Measurements from ENCODE around the gene PRKCA.

PRKCA gene

DNA sequence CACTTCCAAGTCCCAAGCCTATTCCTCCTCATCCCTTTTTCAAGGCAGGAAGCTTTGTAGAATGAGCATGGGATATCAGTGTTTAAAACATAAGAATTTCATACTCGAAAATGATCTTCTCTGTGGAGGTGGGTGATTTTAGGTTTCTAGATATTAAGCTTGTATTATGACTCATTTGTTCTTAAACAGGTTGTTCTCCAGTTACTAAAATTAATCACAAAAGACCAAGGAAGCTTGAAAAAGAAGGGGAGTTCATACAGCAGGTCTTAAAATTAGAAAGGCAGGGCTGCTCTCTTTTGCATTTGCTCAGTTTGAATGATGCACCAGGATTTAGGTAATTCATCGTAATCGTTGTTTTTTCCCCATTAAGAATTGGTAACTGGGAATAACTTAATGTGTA is 208.7 kb downstream of the PRKCA start:
- H3K27ac ChIP-seq (ENCODE audit: poor library complexity, severe bottlenecking): peak overlapping the region; percentile 87
- no peak for ATAC-seq (ENCODE audit: low read depth)
- H3K4me1 ChIP-seq (ENCODE audit: insufficient read depth, poor library complexity, severe bottlenecking): peaks cover 44% of the 10 kb centered on the region

DNA sequence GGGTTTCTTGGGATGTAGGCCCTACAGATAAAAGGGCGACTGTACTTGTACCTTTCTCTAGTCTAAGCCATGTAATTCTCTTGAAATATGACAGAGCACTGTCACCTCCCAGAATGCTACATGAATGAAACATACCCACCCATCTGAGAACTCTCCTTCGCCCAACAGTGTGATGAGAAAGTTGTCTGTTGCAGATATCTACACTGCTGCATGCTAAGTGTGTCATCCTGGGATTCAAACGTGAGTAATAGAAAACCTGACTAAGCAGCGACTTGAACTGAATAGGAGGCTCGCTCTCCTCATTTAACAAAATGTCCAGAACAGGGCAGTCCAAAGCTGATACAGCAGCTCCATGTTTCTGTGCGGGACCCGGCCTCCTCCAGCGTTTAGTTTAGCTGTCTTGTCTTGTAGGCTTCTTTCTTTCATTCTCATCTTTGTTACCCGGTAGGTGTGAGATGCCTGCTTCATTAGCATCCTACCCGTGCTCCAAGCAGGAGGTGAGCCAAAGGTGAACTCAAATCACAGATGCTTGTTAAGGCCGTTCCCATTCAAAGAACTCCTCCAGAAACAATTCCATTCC is 211.9 kb downstream of the PRKCA start:
- DNase-seq (ENCODE audit: low spot score): no peak
- no peaks in the 10 kb centered on the region for H3K9me3 ChIP-seq (ENCODE audit: severe bottlenecking)
- ATAC-seq (ENCODE audit: low read depth): peak; percentile 50; the same call in 2 of the 3 replicates

More for the DNA sequence above, 208.7 kb downstream of the PRKCA start:
- DNase-seq (ENCODE audit: low spot score): no peak
- Histone ChIP-seq H3K9me3 (ENCODE audit: severe bottlenecking) (no peaks in the 10 kb centered on the region), H3K4me3 (ENCODE audit: severe bottlenecking) (no peak overlapping the region), H3K36me3 (ENCODE audit: low read depth) (no peaks in the 10 kb centered on the region), H3K27me3 (ENCODE audit: insufficient read depth, poor library complexity, severe bottlenecking) (no peaks in the 10 kb centered on the region)
- TF ChIP-seq, protein P1, sequence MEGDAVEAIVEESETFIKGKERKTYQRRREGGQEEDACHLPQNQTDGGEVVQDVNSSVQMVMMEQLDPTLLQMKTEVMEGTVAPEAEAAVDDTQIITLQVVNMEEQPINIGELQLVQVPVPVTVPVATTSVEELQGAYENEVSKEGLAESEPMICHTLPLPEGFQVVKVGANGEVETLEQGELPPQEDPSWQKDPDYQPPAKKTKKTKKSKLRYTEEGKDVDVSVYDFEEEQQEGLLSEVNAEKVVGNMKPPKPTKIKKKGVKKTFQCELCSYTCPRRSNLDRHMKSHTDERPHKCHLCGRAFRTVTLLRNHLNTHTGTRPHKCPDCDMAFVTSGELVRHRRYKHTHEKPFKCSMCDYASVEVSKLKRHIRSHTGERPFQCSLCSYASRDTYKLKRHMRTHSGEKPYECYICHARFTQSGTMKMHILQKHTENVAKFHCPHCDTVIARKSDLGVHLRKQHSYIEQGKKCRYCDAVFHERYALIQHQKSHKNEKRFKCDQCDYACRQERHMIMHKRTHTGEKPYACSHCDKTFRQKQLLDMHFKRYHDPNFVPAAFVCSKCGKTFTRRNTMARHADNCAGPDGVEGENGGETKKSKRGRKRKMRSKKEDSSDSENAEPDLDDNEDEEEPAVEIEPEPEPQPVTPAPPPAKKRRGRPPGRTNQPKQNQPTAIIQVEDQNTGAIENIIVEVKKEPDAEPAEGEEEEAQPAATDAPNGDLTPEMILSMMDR (IDR thresholded peaks at IDR 0.05; ENCODE audit: poor library complexity, severe bottlenecking): no peak

DNA sequence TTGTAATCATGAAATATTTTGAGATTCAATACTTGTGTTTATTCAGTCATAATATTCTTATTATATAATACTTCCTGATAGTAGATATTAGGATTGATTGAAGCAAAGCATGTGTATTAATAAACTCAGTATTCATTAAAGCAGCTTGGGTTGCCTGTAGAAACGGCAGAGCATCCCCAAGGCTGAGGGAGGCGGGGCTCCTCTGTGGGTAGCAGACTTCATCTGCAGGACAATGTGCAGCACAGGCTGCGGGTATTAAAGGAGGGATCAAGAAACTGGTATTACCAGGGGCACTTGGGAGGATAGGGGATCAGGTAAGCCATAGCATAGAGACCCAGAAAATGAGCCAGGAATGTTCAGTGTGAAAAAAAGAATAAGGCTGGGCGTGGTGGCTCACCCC is 213.6 kb downstream of the PRKCA start:
- TF ChIP-seq, protein P1 (IDR thresholded peaks at IDR 0.05; ENCODE audit: poor library complexity, severe bottlenecking): no peak
- no peak overlapping the region for H3K4me3 ChIP-seq (ENCODE audit: severe bottlenecking)
- no peak for DNase-seq (ENCODE audit: low spot score)
- H3K4me1 ChIP-seq (ENCODE audit: insufficient read depth, poor library complexity, severe bottlenecking): peaks cover 5% of the 10 kb centered on the region
- H3K27me3 ChIP-seq (ENCODE audit: insufficient read depth, poor library complexity, severe bottlenecking): no peaks in the 10 kb centered on the region
- no peak for ATAC-seq (ENCODE audit: low read depth)
- no peaks in the 10 kb centered on the region for H3K36me3 ChIP-seq (ENCODE audit: low read depth)
- no peak overlapping the region for H3K27ac ChIP-seq (ENCODE audit: poor library complexity, severe bottlenecking)
- H3K9me3 ChIP-seq (ENCODE audit: severe bottlenecking): no peaks in the 10 kb centered on the region

More for the DNA sequence above, 211.9 kb downstream of the PRKCA start:
- Histone ChIP-seq H3K36me3 (ENCODE audit: low read depth) (no peaks in the 10 kb centered on the region), H3K27me3 (ENCODE audit: insufficient read depth, poor library complexity, severe bottlenecking) (no peaks in the 10 kb centered on the region), H3K27ac (ENCODE audit: poor library complexity, severe bottlenecking) (no peak overlapping the region), H3K4me1 (ENCODE audit: insufficient read depth, poor library complexity, severe bottlenecking) (peaks cover 21% of the 10 kb centered on the region), H3K4me3 (ENCODE audit: severe bottlenecking) (no peak overlapping the region)
- TF ChIP-seq, protein P1 (IDR thresholded peaks at IDR 0.05; ENCODE audit: poor library complexity, severe bottlenecking): no peak

DNA sequence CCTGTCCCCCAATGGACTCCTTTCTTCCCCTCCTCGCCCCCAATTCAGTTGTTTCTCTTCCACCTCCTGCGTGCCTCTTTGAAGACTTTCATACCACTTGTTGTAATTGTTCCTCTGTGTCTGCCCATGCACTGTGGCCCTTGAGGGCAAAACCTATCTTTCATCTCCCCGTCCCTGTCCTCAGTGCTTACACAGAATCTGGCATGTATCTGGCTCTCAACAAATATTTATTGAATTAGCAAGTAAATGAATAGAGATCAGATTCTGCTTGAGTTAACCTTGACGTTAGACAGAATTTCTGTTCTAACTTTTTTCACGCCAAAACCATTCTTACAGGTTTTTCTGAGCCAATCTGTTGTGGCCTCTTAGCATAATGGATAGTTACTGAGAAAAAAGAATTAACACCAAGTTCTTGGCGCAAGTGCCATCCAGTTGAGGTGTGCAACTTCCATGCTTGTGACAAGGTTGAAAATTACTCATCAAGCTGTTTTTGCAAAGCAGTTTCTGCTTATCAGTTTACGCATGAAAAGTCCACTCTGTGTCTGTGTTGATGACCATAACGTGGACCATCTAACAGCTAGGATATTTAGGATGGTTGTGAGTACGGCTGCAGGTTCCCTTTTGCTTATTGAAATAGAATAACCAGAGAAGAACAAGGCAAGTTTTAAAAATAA is 215.1 kb downstream of the PRKCA start:
- Histone ChIP-seq H3K9me3 (ENCODE audit: severe bottlenecking) (no peaks in the 10 kb centered on the region), H3K4me1 (ENCODE audit: insufficient read depth, poor library complexity, severe bottlenecking) (peaks cover under 1% of the 10 kb centered on the region), H3K27ac (ENCODE audit: poor library complexity, severe bottlenecking) (no peak overlapping the region), H3K27me3 (ENCODE audit: insufficient read depth, poor library complexity, severe bottlenecking) (no peaks in the 10 kb centered on the region), H3K36me3 (ENCODE audit: low read depth) (no peaks in the 10 kb centered on the region), H3K4me3 (ENCODE audit: severe bottlenecking) (no peak overlapping the region)
- DNase-seq (ENCODE audit: low spot score) (no peak), ATAC-seq (ENCODE audit: low read depth) (no peak)
- TF ChIP-seq, protein P1 (IDR thresholded peaks at IDR 0.05; ENCODE audit: poor library complexity, severe bottlenecking): no peak

DNA sequence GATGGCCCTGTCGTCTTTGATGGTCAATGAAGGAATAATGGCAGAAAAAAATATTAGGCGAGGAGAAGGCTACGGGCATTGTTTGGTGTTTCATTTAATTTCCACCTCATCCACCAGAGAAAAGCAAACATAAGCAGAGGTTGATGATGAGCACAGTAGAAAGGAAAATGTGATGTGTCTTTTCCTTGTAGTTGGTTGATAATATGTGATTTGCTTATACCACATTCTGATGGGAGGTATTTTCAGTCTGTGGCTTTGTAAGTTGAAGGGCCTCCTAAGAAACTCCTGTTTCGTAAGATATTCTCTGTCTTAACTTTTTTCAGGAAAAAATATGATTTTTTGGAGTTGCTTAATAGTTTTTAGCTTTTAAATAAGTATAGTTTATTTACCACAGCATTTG is 215.7 kb downstream of the PRKCA start:
- ATAC-seq (ENCODE audit: low read depth): no peak
- peaks cover 7% of the 10 kb centered on the region for H3K4me1 ChIP-seq (ENCODE audit: insufficient read depth, poor library complexity, severe bottlenecking)
- no peaks in the 10 kb centered on the region for H3K9me3 ChIP-seq (ENCODE audit: severe bottlenecking)
- H3K4me3 ChIP-seq (ENCODE audit: severe bottlenecking): no peak overlapping the region
- TF ChIP-seq, protein P1 (IDR thresholded peaks at IDR 0.05; ENCODE audit: poor library complexity, severe bottlenecking): no peak
- no peaks in the 10 kb centered on the region for H3K36me3 ChIP-seq (ENCODE audit: low read depth)
- no peak for DNase-seq (ENCODE audit: low spot score)
- no peaks in the 10 kb centered on the region for H3K27me3 ChIP-seq (ENCODE audit: insufficient read depth, poor library complexity, severe bottlenecking)
- no peak overlapping the region for H3K27ac ChIP-seq (ENCODE audit: poor library complexity, severe bottlenecking)

Data from RWPE2 (cell line).